ENCODE data around the gene TXNRD2. TPM values are rescaled to one million over a fixed set of nuclear protein-coding genes. Genes with fewer than 3 reads are reported as not detected.

Gene TXNRD2
- total and polyA plus RNA-seq, 2 donors from 2014 or later, result 28.6 to 50.6 TPM

GRCh38 chr22:19844377-19845053 lies 97.1 kb downstream of the TXNRD2 start:
- Histone ChIP-seq H3K9me3 (ENCODE audit: control insufficient read depth in 2 of 3, insufficient read depth in 1 of 3, low read length in 3 of 3) (no peaks in the 10 kb centered on the region), H3K27ac (ENCODE audit: low read depth in 2 of 2, low read length in 2 of 2) (no peak overlapping the region), H3K27me3 (ENCODE audit: control insufficient read depth, insufficient read depth, low read length) (no peaks in the 10 kb centered on the region), H3K36me3 (ENCODE audit: control insufficient read depth in 2 of 3, insufficient read depth in 3 of 3, low read length in 3 of 3) (no peaks in the 10 kb centered on the region), H3K9ac (ENCODE audit: low read length in 3 of 3) (no peak overlapping the region), H3K4me1 (ENCODE audit: control insufficient read depth in 2 of 3, insufficient read depth in 2 of 3, low read depth in 1 of 3, low read length in 3 of 3) (peaks cover 0 to 9% (median 7%) of the 10 kb centered on the region in 3 donors), H3K4me3 (ENCODE audit: low read length in 3 of 3) (no peak overlapping the region)
- intact Hi-C loops (cut with DNase I), result no loop called here
- peak in 4 of 5 donors; percentile 16 to 88 (median 34) for DNase-seq
- FAIRE-seq, result no peak
- TF ChIP-seq CTCF (IDR thresholded peaks at IDR 0.05; ENCODE audit: borderline replicate concordance, extremely low read depth, insufficient read depth), result no peak

- intact Hi-C loops (cut with DNase I), result no loop called here
- DNase-seq (peak in 2 of 5 donors; percentile 41 to 72), FAIRE-seq (no peak)
- no peaks in the 10 kb centered on the region for H3K36me3 ChIP-seq (ENCODE audit: control insufficient read depth in 2 of 3, insufficient read depth in 3 of 3, low read length in 3 of 3)
- no peaks in the 10 kb centered on the region for H3K9me3 ChIP-seq (ENCODE audit: control insufficient read depth in 2 of 3, insufficient read depth in 1 of 3, low read length in 3 of 3)
- H3K4me3 ChIP-seq (ENCODE audit: low read length in 3 of 3), result no peak overlapping the region
- peaks cover 0 to 9% (median 7%) of the 10 kb centered on the region in 3 donors for H3K4me1 ChIP-seq (ENCODE audit: control insufficient read depth in 2 of 3, insufficient read depth in 2 of 3, low read depth in 1 of 3, low read length in 3 of 3)
- H3K9ac ChIP-seq (ENCODE audit: low read length in 3 of 3), result no peak overlapping the region
- H3K27me3 ChIP-seq (ENCODE audit: control insufficient read depth, insufficient read depth, low read length), result no peaks in the 10 kb centered on the region
- TF ChIP-seq CTCF (IDR thresholded peaks at IDR 0.05; ENCODE audit: borderline replicate concordance, extremely low read depth, insufficient read depth), result no peak
- H3K27ac ChIP-seq (ENCODE audit: low read depth in 2 of 2, low read length in 2 of 2), result no peak overlapping the region
Measured at GRCh38 chr22:19843857-19844376, 97.7 kb downstream of the TXNRD2 start.

GRCh38 chr22:19843107-19843856 lies 98.3 kb downstream of the TXNRD2 start:
- Histone ChIP-seq H3K9me3 (ENCODE audit: control insufficient read depth in 2 of 3, insufficient read depth in 1 of 3, low read length in 3 of 3) (no peaks in the 10 kb centered on the region), H3K27me3 (ENCODE audit: control insufficient read depth, insufficient read depth, low read length) (no peaks in the 10 kb centered on the region), H3K4me1 (ENCODE audit: control insufficient read depth in 2 of 3, insufficient read depth in 2 of 3, low read depth in 1 of 3, low read length in 3 of 3) (peaks cover 0 to 6% (median under 1%) of the 10 kb centered on the region in 3 donors), H3K36me3 (ENCODE audit: control insufficient read depth in 2 of 3, insufficient read depth in 3 of 3, low read length in 3 of 3) (no peaks in the 10 kb centered on the region), H3K4me3 (ENCODE audit: low read length in 3 of 3) (no peak overlapping the region), H3K27ac (ENCODE audit: low read depth in 2 of 2, low read length in 2 of 2) (no peak overlapping the region), H3K9ac (ENCODE audit: low read length in 3 of 3) (no peak overlapping the region)
- intact Hi-C loops (cut with DNase I), result no loop called here
- peak in 4 of 5 donors; percentile 32 to 61 (median 40) for DNase-seq
- no peak for TF ChIP-seq CTCF (IDR thresholded peaks at IDR 0.05; ENCODE audit: borderline replicate concordance, extremely low read depth, insufficient read depth)
- no peak for FAIRE-seq
